ENCODE results near the gene ALDH4A1. TPM values are rescaled to one million over a fixed set of nuclear protein-coding genes. Genes with fewer than 3 reads are reported as not detected.

ALDH4A1 gene
- total RNA-seq, 3 donors from 2014 or later (not counting 1 experiment from before 2014, with no cell fraction given) = 3.4 to 4.1 (median 3.7) TPM

DNA sequence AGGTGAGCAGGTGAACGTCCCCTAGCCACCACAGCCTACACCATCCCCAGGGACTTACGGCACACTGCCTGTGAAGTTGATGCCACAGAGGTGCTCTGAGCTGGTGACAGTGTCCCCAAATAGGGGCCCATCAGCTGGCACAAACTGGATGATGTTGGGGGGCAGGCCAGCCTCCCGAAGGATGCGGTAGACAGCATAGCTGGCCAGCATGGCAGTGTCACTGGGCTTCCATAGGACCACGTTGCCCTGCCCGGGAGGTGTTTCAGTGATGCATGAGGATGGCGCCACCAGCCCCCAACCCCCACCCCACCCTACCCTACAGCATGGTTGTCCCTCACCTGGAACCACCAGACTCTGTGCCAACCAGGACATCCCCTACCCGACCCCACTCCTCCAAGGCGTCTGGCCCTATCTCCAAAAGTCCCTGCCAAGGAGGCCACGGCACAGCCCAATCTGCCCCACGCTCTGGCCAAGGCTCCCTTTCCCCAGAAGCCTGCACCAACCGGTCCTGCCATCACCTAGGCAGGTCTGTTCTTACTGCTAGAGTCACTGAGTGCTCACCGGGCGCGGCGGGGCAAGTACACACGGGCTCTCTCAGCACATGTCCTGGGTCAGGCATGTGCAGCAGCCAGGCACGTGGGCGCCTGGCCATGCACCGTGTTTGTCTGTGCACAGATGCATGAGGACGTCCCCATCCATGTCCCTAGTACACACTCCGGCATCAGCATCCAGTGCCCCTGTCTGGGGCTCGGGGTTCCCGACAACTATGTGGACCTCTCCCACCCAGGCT lies 20.5 kb downstream of the ALDH4A1 start:
- TF ChIP-seq, protein P1, sequence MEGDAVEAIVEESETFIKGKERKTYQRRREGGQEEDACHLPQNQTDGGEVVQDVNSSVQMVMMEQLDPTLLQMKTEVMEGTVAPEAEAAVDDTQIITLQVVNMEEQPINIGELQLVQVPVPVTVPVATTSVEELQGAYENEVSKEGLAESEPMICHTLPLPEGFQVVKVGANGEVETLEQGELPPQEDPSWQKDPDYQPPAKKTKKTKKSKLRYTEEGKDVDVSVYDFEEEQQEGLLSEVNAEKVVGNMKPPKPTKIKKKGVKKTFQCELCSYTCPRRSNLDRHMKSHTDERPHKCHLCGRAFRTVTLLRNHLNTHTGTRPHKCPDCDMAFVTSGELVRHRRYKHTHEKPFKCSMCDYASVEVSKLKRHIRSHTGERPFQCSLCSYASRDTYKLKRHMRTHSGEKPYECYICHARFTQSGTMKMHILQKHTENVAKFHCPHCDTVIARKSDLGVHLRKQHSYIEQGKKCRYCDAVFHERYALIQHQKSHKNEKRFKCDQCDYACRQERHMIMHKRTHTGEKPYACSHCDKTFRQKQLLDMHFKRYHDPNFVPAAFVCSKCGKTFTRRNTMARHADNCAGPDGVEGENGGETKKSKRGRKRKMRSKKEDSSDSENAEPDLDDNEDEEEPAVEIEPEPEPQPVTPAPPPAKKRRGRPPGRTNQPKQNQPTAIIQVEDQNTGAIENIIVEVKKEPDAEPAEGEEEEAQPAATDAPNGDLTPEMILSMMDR (IDR thresholded peaks at IDR 0.05) = no peak
- H3K27me3 ChIP-seq (ENCODE audit: control insufficient read depth, insufficient read depth, low read length) = no peaks in the 10 kb centered on the region
- H3K9me3 ChIP-seq (ENCODE audit: control insufficient read depth, insufficient read depth, low read length) = no peaks in the 10 kb centered on the region
- intact Hi-C loops (cut with micrococcal nuclease) = no loop called here
- H3K4me1 ChIP-seq (ENCODE audit: control insufficient read depth, insufficient read depth, low read length) = no peaks in the 10 kb centered on the region
- no peak overlapping the region for H3K4me3 Mint-ChIP-seq
- H3K4me1 Mint-ChIP-seq = no peaks in the 10 kb centered on the region
- no peak overlapping the region for H3K27ac Mint-ChIP-seq
- H3K27me3 Mint-ChIP-seq (ENCODE audit: low read depth in 2 of 2) = no peaks in the 10 kb centered on the region
- 95% methylated on average over 24 of the region's 24 CpGs for WGBS (ENCODE audit: insufficient coverage)
- H3K9me3 Mint-ChIP-seq = no peaks in the 10 kb centered on the region
- H3K36me3 Mint-ChIP-seq = no peaks in the 10 kb centered on the region
- DNase-seq (no peak), ATAC-seq (no peak)
- H3K36me3 ChIP-seq (ENCODE audit: control insufficient read depth, insufficient read depth, low read length) = no peaks in the 10 kb centered on the region
- H3K4me3 ChIP-seq (ENCODE audit: low read length) = no peak overlapping the region
- H3K27ac ChIP-seq (ENCODE audit: low read length) = no peak overlapping the region

DNA sequence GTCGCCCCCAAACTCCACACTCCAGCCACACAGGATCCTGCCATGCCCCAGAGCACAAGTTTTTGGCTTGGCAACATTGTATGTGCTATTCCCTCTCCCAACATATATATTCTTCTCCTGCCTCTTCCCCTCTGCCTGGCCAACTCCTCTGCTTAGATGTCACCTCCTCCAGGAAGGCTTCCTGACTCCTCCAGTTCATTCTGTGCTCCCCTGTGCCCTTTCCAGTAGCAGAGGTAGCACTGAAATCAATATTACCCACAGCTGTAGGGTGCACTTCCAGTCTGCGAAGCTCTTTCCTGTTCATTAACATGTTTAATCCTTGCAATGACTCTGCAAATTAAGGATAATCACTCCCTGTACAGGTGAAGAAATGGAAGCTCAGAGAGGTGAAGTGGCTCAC lies 21.2 kb downstream of the ALDH4A1 start:
- no peak for DNase-seq
- no peak overlapping the region for H3K27ac Mint-ChIP-seq
- H3K27me3 ChIP-seq (ENCODE audit: control insufficient read depth, insufficient read depth, low read length) = no peaks in the 10 kb centered on the region
- no peaks in the 10 kb centered on the region for H3K4me1 ChIP-seq (ENCODE audit: control insufficient read depth, insufficient read depth, low read length)
- H3K4me3 Mint-ChIP-seq = no peak overlapping the region
- H3K4me3 ChIP-seq (ENCODE audit: low read length) = no peak overlapping the region
- H3K9me3 Mint-ChIP-seq = no peaks in the 10 kb centered on the region
- H3K27me3 Mint-ChIP-seq (ENCODE audit: low read depth in 2 of 2) = no peaks in the 10 kb centered on the region
- intact Hi-C loops (cut with micrococcal nuclease) = no loop called here
- WGBS (ENCODE audit: insufficient coverage) = 87% methylated on average over 2 of the region's 2 CpGs
- no peaks in the 10 kb centered on the region for H3K9me3 ChIP-seq (ENCODE audit: control insufficient read depth, insufficient read depth, low read length)
- no peaks in the 10 kb centered on the region for H3K36me3 ChIP-seq (ENCODE audit: control insufficient read depth, insufficient read depth, low read length)
- no peak for ATAC-seq
- no peaks in the 10 kb centered on the region for H3K4me1 Mint-ChIP-seq
- H3K27ac ChIP-seq (ENCODE audit: low read length) = no peak overlapping the region
- TF ChIP-seq, protein P1 (IDR thresholded peaks at IDR 0.05) = no peak
- no peaks in the 10 kb centered on the region for H3K36me3 Mint-ChIP-seq

DNA sequence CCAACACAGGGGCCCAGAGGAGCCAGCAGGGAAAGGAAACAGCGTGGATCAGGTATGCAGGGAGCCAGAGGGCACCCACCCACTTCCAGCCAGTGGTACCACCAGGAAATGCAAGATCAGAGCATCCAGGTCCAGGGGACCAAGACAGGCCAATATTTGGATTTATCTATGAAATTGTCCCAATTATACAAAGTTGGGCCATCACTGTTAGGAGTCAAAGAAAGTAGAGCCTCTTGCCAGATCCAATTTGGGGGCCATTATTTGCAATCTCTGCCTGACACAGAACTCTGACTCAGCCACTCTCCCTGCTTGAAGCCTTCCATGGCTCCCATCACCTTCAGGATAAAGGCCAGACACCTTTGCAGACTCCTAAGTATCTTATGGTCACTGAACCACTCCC lies 21.8 kb downstream of the ALDH4A1 start:
- H3K4me3 ChIP-seq (ENCODE audit: low read length) = no peak overlapping the region
- intact Hi-C loops (cut with micrococcal nuclease) = no loop called here
- H3K27ac ChIP-seq (ENCODE audit: low read length) = no peak overlapping the region
- no peaks in the 10 kb centered on the region for H3K36me3 ChIP-seq (ENCODE audit: control insufficient read depth, insufficient read depth, low read length)
- H3K27me3 ChIP-seq (ENCODE audit: control insufficient read depth, insufficient read depth, low read length) = no peaks in the 10 kb centered on the region
- TF ChIP-seq, protein P1 (IDR thresholded peaks at IDR 0.05) = no peak
- no peak overlapping the region for H3K27ac Mint-ChIP-seq
- no peaks in the 10 kb centered on the region for H3K36me3 Mint-ChIP-seq
- DNase-seq = no peak
- H3K4me3 Mint-ChIP-seq = no peak overlapping the region
- no peak for ATAC-seq
- no peaks in the 10 kb centered on the region for H3K4me1 Mint-ChIP-seq
- H3K9me3 Mint-ChIP-seq = no peaks in the 10 kb centered on the region
- H3K4me1 ChIP-seq (ENCODE audit: control insufficient read depth, insufficient read depth, low read length) = no peaks in the 10 kb centered on the region
- 78% methylated on average over 1 of the region's 1 CpG for WGBS (ENCODE audit: insufficient coverage)
- no peaks in the 10 kb centered on the region for H3K27me3 Mint-ChIP-seq (ENCODE audit: low read depth in 2 of 2)
- H3K9me3 ChIP-seq (ENCODE audit: control insufficient read depth, insufficient read depth, low read length) = no peaks in the 10 kb centered on the region
